K562 (cell line): Measurements from ENCODE around the gene TNFRSF18. TPM values are rescaled to one million over a fixed set of nuclear protein-coding genes. Genes with fewer than 3 reads are reported as not detected.
A peak's percentile ranks its signal among the peaks of the same experiment; 100 is the strongest.

Experiments used
- CBX1 ChIP-seq: sonication (generic); IDR thresholded peaks from 2 replicates; pipeline ENCODE4 v1.6.1; 2016; ENCODE audit warnings: antibody characterized with exemption, low read depth, mild to moderate bottlenecking
- COPS2 ChIP-seq: fragments of 450-650 bp; conservative IDR thresholded peaks from 2 replicates; pipeline ENCODE4 v1.6.1; 2016; ENCODE audit warnings: mild to moderate bottlenecking, moderate library complexity
- E2F4 ChIP-seq: sonication (generic); formaldehyde crosslinking; IDR thresholded peaks from 2 replicates; pipeline ENCODE4 v1.8.0; 2022; ENCODE audit warnings: mild to moderate bottlenecking, low read depth, missing genetic modification reagents
- ETV5 ChIP-seq: sonication (generic); formaldehyde crosslinking; IDR thresholded peaks from 2 replicates; pipeline ENCODE4 v1.4.0; 2020; ENCODE audit warnings: low read depth, mild to moderate bottlenecking, missing genetic modification reagents
- NFIC ChIP-seq: fragments of 450-650 bp; IDR thresholded peaks from 2 replicates; pipeline ENCODE4 v1.6.1; 2017; ENCODE audit warnings: mild to moderate bottlenecking, inconsistent platforms
- NFRKB ChIP-seq: fragments of 450-650 bp; IDR thresholded peaks from 2 replicates; pipeline ENCODE4 v1.6.1; 2016; ENCODE audit warnings: low read depth
- PHF20 ChIP-seq: fragments of 450-650 bp; IDR thresholded peaks from 2 replicates; pipeline ENCODE4 v1.6.1; 2018; ENCODE audit not compliant: partially characterized antibody
- PHF8 ChIP-seq: fragments of 200-600 bp; sonication (generic); IDR thresholded peaks from 2 replicates; pipeline ENCODE4 v1.6.1; 2012; ENCODE audit warnings: mixed run types, mild to moderate bottlenecking, inconsistent platforms, low read length, moderate library complexity, borderline replicate concordance
- SRF ChIP-seq, 2 experiments: fragments of 250-450, 450-650 bp in 1 of 2; sonication (Bioruptor Pico) in 1 of 2; sonication (generic) in 1 of 2; formaldehyde crosslinking; IDR thresholded peaks; 2 replicates each; pipeline versions ENCODE4 v1.5.0 to v1.5.1; 2020 to 2022; ENCODE audit warnings: mild to moderate bottlenecking in 1 of 2, missing genetic modification reagents in 1 of 2
- ZBTB7A ChIP-seq: IDR thresholded peaks from 2 replicates; pipeline ENCODE4 v1.6.1; 2011; ENCODE audit warnings: low read depth, mild to moderate bottlenecking, low read length, moderate library complexity, borderline replicate concordance; ENCODE audit not compliant: control insufficient read depth
- ZFX ChIP-seq: sonication (generic); formaldehyde crosslinking; IDR thresholded peaks from 2 replicates; pipeline ENCODE4 v1.8.0; 2022; ENCODE audit warnings: mild to moderate bottlenecking, missing genetic modification reagents, moderate library complexity
- polyA plus RNA-seq, 8 experiments: library from polyadenylated mRNA; depleted of rRNA in 4 of 8; stranded (reverse) in 5 of 8; unstranded in 3 of 8; fragments of >200 nt; fragmentation: Nextera tagmentation in 2 of 8; fragmentation: Illumina TruSeq in 1 of 8; extraction: Ambion mirVana in 2 of 8; extraction: Trizol in 1 of 8; gene quantifications; 2 replicates each; pipeline versions ENCODE4 v1.2.1 to v1.2.3, GENCODE V29; 2011 to 2014; ENCODE audit warnings: inconsistent platforms in 1 of 8, missing spikeins in 1 of 8
- total RNA-seq, 7 experiments: library from RNA; depleted of rRNA in 6 of 7; stranded (reverse); fragments of >200 nt in 6 of 7; fragmentation: Illumina TruSeq in 2 of 7; extraction: Trizol in 2 of 7; gene quantifications; 2 replicates each; pipeline versions ENCODE4 v1.2.1 to v1.2.3, GENCODE V29; 2011 to 2021; ENCODE audit warnings: low replicate concordance in 1 of 7
- TF ChIP-seq, protein P1 (sequence below): fragments of 450-650 bp; IDR thresholded peaks from 2 replicates; pipeline ENCODE4 v1.6.1; 2016; ENCODE audit warnings: low read depth, mild to moderate bottlenecking, moderate library complexity
- TF ChIP-seq, protein P2 (sequence below): fragments of 450-650 bp; IDR thresholded peaks from 2 replicates; pipeline ENCODE4 v1.6.1; 2017; ENCODE audit warnings: antibody characterized with exemption, mild to moderate bottlenecking
- TF ChIP-seq, protein P3 (sequence below): sonication (generic); formaldehyde crosslinking; IDR thresholded peaks from 2 replicates; pipeline ENCODE4 v1.8.1; 2023; ENCODE audit warnings: mild to moderate bottlenecking, missing genetic modification reagents
- TF ChIP-seq, protein P4 (sequence below), 3 experiments: fragments of 200-800 bp in 1 of 3; sonication (Bioruptor generic) in 1 of 3; sonication (generic) in 1 of 3; formaldehyde crosslinking in 1 of 3; IDR thresholded peaks; 2 replicates each; pipeline versions ENCODE4 v1.6.1 to v1.8.0; 2016 to 2022; ENCODE audit warnings: mild to moderate bottlenecking in 2 of 3, missing compliant biosample characterization in 2 of 3, missing genetic modification characterization in 2 of 3, missing genetic modification reagents in 1 of 3
- TF ChIP-seq, protein P5 (sequence below): fragments of 250-450 bp; sonication (Bioruptor Pico); IDR thresholded peaks from 2 replicates; pipeline ENCODE4 v1.8.0; 2021; ENCODE audit warnings: borderline replicate concordance, mild to moderate bottlenecking, moderate library complexity; ENCODE audit not compliant: poor library complexity, severe bottlenecking

The TNFRSF18 gene
- total and polyA plus RNA-seq, 9 of the 15 experiments (the other 6 are each of a cell fraction or from before 2014, with no cell fraction given), result 0.24 to 0.27 TPM; not detected in 7

DNA sequence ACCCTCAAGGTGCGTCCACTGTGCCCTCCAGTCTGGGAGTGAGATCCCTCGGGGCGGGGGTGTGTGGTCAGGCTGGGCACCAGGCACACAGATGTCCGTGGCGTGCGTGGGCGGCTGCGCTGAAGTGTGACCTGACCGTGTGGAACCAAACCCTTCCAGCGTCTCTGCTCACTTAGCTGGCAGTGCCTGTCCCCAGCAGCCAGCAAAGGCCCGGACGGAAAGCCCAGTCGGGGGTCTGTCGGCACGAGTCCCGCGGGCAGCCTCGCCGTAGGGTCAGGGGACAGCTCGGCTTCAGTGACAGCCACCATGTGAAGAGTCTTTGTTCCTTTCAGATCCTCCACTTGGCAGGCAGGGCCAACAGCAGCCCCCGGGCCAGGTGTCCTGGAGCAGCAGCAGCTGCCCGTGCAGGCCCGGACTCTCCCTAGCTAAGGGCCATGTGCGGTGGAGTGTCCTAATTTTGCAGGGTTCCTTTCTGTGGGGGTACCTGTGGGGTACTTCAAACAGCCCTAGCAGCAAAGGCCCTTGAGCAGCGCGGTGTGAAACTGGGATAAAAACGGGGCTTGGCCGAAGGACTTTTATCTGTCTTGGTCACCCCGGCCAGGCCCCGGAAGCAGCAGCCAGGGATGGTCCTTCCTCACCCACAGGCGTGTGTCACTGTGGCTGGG, 21.2 kb downstream of the TNFRSF18 start (continued):
- TF ChIP-seq, protein P1, sequence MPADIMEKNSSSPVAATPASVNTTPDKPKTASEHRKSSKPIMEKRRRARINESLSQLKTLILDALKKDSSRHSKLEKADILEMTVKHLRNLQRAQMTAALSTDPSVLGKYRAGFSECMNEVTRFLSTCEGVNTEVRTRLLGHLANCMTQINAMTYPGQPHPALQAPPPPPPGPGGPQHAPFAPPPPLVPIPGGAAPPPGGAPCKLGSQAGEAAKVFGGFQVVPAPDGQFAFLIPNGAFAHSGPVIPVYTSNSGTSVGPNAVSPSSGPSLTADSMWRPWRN, result 0 out of 2 replicates have a peak, but pooled peaks have one; percentile 61
- TF ChIP-seq ZBTB7A (peak; percentile 41; the same call in 1 of the 2 replicates), E2F4 (CRISPR knock-in tag) (no peak), PHF20 (peak; percentile 45), NFRKB (peak; percentile 65), NFIC (0 out of 2 replicates have a peak, but pooled peaks have one; percentile 31), SRF (CRISPR knock-in tag; IDR thresholded peaks at IDR 0.05) (peak in 1 of 2 experiments; percentile 75; a peak in 1 of 4 replicates), ZFX (CRISPR knock-in tag) (peak; percentile 88), COPS2 (no peak), PHF8 (peak; percentile 44; the same call in 1 of the 2 replicates), ETV5 (CRISPR knock-in tag) (peak; percentile 91), CBX1 (no peak)
- TF ChIP-seq, protein P2, sequence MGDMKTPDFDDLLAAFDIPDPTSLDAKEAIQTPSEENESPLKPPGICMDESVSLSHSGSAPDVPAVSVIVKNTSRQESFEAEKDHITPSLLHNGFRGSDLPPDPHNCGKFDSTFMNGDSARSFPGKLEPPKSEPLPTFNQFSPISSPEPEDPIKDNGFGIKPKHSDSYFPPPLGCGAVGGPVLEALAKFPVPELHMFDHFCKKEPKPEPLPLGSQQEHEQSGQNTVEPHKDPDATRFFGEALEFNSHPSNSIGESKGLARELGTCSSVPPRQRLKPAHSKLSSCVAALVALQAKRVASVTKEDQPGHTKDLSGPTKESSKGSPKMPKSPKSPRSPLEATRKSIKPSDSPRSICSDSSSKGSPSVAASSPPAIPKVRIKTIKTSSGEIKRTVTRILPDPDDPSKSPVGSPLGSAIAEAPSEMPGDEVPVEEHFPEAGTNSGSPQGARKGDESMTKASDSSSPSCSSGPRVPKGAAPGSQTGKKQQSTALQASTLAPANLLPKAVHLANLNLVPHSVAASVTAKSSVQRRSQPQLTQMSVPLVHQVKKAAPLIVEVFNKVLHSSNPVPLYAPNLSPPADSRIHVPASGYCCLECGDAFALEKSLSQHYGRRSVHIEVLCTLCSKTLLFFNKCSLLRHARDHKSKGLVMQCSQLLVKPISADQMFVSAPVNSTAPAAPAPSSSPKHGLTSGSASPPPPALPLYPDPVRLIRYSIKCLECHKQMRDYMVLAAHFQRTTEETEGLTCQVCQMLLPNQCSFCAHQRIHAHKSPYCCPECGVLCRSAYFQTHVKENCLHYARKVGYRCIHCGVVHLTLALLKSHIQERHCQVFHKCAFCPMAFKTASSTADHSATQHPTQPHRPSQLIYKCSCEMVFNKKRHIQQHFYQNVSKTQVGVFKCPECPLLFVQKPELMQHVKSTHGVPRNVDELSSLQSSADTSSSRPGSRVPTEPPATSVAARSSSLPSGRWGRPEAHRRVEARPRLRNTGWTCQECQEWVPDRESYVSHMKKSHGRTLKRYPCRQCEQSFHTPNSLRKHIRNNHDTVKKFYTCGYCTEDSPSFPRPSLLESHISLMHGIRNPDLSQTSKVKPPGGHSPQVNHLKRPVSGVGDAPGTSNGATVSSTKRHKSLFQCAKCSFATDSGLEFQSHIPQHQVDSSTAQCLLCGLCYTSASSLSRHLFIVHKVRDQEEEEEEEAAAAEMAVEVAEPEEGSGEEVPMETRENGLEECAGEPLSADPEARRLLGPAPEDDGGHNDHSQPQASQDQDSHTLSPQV, result peak; percentile 93
- TF ChIP-seq, protein P3, sequence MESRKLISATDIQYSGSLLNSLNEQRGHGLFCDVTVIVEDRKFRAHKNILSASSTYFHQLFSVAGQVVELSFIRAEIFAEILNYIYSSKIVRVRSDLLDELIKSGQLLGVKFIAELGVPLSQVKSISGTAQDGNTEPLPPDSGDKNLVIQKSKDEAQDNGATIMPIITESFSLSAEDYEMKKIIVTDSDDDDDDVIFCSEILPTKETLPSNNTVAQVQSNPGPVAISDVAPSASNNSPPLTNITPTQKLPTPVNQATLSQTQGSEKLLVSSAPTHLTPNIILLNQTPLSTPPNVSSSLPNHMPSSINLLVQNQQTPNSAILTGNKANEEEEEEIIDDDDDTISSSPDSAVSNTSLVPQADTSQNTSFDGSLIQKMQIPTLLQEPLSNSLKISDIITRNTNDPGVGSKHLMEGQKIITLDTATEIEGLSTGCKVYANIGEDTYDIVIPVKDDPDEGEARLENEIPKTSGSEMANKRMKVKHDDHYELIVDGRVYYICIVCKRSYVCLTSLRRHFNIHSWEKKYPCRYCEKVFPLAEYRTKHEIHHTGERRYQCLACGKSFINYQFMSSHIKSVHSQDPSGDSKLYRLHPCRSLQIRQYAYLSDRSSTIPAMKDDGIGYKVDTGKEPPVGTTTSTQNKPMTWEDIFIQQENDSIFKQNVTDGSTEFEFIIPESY (CRISPR knock-in tag), result 0 out of 2 replicates have a peak, but pooled peaks have one; percentile 10
- TF ChIP-seq, protein P4, sequence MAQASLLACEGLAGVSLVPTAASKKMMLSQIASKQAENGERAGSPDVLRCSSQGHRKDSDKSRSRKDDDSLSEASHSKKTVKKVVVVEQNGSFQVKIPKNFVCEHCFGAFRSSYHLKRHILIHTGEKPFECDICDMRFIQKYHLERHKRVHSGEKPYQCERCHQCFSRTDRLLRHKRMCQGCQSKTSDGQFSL (CRISPR knock-in tag; IDR thresholded peaks at IDR 0.05), result 0 out of 2 replicates have a peak, but pooled peaks have one; percentile 49
- TF ChIP-seq, protein P4 (tag; IDR thresholded peaks at IDR 0.05), result no peak
- TF ChIP-seq, protein P5, sequence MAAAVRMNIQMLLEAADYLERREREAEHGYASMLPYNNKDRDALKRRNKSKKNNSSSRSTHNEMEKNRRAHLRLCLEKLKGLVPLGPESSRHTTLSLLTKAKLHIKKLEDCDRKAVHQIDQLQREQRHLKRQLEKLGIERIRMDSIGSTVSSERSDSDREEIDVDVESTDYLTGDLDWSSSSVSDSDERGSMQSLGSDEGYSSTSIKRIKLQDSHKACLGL (CRISPR knock-in tag), result no peak
